ENCODE measurements around the gene SHPK.
"Not testable (repeated sequence)": the region's sequence is repeated elsewhere in the genome, so short reads cannot be mapped to it uniquely, and the experiment has no call there.

SHPK gene

DNA sequence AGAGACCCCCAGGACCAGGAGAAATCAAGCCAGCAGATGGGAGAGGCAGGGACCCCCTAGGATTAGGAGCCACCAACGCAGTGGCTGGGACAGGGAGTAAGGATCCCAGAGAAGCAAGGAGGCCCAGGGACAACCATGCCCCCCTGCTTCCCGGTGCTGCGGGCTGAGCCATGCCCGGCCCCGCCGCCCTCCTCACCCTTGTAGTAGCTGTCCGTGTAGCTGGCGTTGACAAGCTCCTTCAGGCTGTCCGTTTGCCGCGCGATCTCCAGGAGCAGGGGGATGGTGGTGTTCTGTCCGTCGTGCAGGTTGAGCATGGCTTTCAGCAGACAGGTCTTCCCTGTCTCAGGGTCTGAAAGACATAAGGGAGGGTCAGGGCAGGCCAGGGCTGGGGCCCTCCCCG is 45.3 kb downstream of the SHPK start:
- H3K27me3 ChIP-seq (ENCODE audit: insufficient read depth, low read depth, severe bottlenecking) = no peaks in the 10 kb centered on the region
- TF ChIP-seq, protein P1, sequence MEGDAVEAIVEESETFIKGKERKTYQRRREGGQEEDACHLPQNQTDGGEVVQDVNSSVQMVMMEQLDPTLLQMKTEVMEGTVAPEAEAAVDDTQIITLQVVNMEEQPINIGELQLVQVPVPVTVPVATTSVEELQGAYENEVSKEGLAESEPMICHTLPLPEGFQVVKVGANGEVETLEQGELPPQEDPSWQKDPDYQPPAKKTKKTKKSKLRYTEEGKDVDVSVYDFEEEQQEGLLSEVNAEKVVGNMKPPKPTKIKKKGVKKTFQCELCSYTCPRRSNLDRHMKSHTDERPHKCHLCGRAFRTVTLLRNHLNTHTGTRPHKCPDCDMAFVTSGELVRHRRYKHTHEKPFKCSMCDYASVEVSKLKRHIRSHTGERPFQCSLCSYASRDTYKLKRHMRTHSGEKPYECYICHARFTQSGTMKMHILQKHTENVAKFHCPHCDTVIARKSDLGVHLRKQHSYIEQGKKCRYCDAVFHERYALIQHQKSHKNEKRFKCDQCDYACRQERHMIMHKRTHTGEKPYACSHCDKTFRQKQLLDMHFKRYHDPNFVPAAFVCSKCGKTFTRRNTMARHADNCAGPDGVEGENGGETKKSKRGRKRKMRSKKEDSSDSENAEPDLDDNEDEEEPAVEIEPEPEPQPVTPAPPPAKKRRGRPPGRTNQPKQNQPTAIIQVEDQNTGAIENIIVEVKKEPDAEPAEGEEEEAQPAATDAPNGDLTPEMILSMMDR (IDR thresholded peaks at IDR 0.05; ENCODE audit: low read depth, low read length) = no peak
- H3K27ac ChIP-seq = no peak overlapping the region
- DNase-seq = no peak
- H3K4me3 ChIP-seq (ENCODE audit: low read depth, low read length) = no peak overlapping the region
- peaks cover 32% of the 10 kb centered on the region for H3K36me3 ChIP-seq
- no peaks in the 10 kb centered on the region for H3K9me3 ChIP-seq (ENCODE audit: severe bottlenecking)

DNA sequence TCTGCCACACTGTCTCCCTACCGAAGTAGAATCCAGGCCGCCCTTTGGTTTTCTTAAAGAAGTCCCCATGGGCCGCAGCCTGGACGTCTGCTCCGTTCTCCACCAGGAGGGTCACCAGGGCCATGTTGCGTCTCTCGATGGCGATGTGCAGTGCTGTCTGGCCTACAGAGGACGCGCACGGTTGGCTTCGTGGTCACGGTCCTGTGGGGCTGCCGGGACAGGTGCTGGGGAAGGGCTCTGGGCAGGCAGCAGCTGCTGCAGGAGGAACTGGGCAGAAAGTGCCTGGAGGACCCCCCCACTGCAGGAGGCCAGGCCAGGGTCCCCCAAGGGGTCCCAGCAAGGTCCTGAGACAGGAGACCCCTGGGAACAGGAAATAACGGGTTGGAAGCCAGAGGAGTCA is 45.8 kb downstream of the SHPK start:
- no peaks in the 10 kb centered on the region for H3K27me3 ChIP-seq (ENCODE audit: insufficient read depth, low read depth, severe bottlenecking)
- no peaks in the 10 kb centered on the region for H3K9me3 ChIP-seq (ENCODE audit: severe bottlenecking)
- peaks cover 35% of the 10 kb centered on the region for H3K36me3 ChIP-seq
- H3K4me3 ChIP-seq (ENCODE audit: low read depth, low read length) = no peak overlapping the region
- no peak overlapping the region for H3K27ac ChIP-seq
- TF ChIP-seq, protein P1 (IDR thresholded peaks at IDR 0.05; ENCODE audit: low read depth, low read length) = no peak
- no peak for DNase-seq

DNA sequence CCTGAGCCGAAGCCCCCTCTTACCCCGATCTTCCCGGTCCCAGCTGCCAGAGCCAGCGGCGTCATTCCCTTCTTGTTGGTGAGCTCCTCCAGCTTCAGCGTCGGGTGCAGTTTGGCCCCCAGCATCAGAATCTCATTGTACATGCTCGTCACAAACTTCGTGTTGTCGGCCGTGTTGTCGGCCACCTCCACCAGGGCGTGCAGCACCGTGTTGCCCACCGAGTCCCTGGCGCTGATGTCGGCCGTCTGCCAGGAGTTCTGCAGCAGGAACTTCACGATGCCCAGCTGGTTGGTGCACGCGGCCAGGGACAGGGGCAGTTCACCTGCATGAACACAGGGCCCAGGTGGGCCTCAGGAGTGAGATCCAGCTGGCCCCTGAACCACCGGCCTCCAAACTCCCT is 46.3 kb downstream of the SHPK start:
- Histone ChIP-seq H3K4me3 (ENCODE audit: low read depth, low read length) (no peak overlapping the region), H3K27me3 (ENCODE audit: insufficient read depth, low read depth, severe bottlenecking) (no peaks in the 10 kb centered on the region), H3K36me3 (peaks cover 37% of the 10 kb centered on the region), H3K9me3 (ENCODE audit: severe bottlenecking) (no peaks in the 10 kb centered on the region), H3K27ac (no peak overlapping the region)
- TF ChIP-seq, protein P1 (IDR thresholded peaks at IDR 0.05; ENCODE audit: low read depth, low read length) = no peak
- DNase-seq = no peak

DNA sequence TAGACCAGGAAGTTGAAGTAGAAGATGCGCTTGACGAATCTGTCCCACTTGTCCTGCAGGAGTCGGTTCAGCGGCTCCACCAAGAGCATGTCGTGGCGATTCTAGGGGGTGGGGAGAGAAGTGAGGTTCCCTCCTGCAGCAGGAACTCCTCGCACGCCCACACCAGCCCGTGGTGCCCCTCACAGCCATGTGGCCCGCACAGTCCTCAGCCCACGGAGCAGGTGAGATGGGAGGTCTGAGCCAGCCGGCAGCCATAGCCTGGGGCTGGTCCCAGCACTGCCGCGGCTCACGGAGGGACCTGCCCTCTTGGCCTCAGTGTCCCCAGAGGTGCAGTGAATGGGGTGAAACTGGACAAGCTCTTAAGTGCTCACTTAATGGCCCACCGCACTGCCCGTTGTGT is 50.2 kb downstream of the SHPK start:
- Histone ChIP-seq H3K9me3 (ENCODE audit: severe bottlenecking) (no peaks in the 10 kb centered on the region), H3K4me3 (ENCODE audit: low read depth, low read length) (no peak overlapping the region), H3K36me3 (peaks cover 33% of the 10 kb centered on the region), H3K27ac (no peak overlapping the region), H3K27me3 (ENCODE audit: insufficient read depth, low read depth, severe bottlenecking) (no peaks in the 10 kb centered on the region)
- no peak for DNase-seq
- TF ChIP-seq, protein P1 (IDR thresholded peaks at IDR 0.05; ENCODE audit: low read depth, low read length) = no peak

DNA sequence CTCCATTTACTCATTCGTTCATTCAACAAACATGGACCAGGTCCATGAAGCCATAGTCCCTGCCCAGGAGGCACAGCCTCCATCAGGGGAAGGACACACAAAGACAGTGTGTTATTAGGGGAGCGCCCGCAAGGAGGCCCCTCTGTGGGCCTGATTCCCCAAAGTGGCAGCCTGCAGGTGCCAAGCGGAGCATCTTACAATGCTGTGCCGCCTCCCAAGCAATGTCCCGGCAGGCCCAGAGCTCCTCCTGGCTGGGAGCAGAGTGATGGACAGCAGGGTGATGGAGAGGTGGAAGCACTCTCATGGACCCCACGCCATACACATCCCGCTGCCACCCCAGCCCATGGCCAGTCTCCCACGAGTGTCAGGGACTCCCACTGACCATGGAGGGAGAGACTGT is 52.6 kb downstream of the SHPK start:
- peaks cover 37% of the 10 kb centered on the region for H3K36me3 ChIP-seq
- H3K27me3 ChIP-seq (ENCODE audit: insufficient read depth, low read depth, severe bottlenecking) = no peaks in the 10 kb centered on the region
- no peak for DNase-seq

DNA sequence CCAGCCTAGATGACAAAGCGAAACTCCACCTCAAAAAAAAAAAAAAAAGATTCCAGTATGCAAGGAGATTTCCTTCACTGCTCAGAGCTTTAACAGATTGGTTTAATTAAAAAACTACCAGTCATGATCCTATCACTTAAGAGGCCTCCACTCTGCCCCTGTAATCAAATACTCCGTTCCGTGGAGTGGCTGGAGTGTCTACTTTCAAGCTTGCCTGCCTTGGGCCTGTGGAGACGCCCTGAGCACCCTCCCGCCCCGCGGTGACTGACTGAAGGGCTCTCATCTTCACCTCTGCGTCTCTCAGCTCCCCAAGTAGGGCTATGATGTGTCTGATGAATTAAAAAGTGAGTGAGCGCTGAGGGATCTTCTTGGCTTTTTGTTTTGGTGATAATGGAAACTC is 53.1 kb downstream of the SHPK start:
- H3K27me3 ChIP-seq (ENCODE audit: insufficient read depth, low read depth, severe bottlenecking) = no peaks in the 10 kb centered on the region
- H3K4me3 ChIP-seq (ENCODE audit: low read depth, low read length) = no peak overlapping the region
- DNase-seq = no peak
- no peak overlapping the region for H3K27ac ChIP-seq
- peaks cover 39% of the 10 kb centered on the region for H3K36me3 ChIP-seq
- H3K9me3 ChIP-seq (ENCODE audit: severe bottlenecking) = no peaks in the 10 kb centered on the region
- TF ChIP-seq, protein P1 (IDR thresholded peaks at IDR 0.05; ENCODE audit: low read depth, low read length) = no peak

More for the DNA sequence above, 52.6 kb downstream of the SHPK start:
- H3K4me3 ChIP-seq (ENCODE audit: low read depth, low read length) = no peak overlapping the region
- H3K27ac ChIP-seq = no peak overlapping the region
- TF ChIP-seq, protein P1 (IDR thresholded peaks at IDR 0.05; ENCODE audit: low read depth, low read length) = no peak
- H3K9me3 ChIP-seq (ENCODE audit: severe bottlenecking) = no peaks in the 10 kb centered on the region

DNA sequence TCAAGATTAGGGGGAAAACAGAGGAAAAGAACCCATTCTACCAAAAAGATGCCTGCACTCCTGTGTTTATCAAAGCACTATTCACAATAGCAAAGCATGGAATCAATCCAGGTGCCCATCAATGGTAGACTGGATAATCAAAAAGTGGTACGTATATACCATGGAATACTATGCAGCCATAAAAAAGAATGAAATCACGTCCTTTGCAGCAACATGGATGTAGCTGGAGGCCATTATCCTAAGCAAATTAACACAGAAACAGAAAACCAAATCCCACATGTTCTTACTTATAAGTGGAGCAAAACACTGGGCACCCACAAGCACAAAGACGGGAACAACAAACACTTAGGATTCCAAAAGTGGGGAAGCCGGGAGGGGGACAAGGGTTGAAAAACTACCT is 57.4 kb downstream of the SHPK start:
- not testable (repeated sequence) for H3K9me3 ChIP-seq (ENCODE audit: severe bottlenecking); H3K27me3 ChIP-seq (ENCODE audit: insufficient read depth, low read depth, severe bottlenecking); H3K27ac ChIP-seq; H3K4me3 ChIP-seq (ENCODE audit: low read depth, low read length); DNase-seq
- peaks cover 38% of the 10 kb centered on the region for H3K36me3 ChIP-seq

All from WERI-Rb-1 (cell line).